HG03139 (cell line): ENCODE measurements around the gene F12.

Source experiments
- ATAC-seq: cut with Tn5 transposase; IDR thresholded peaks from one replicate; pipeline ENCODE4 v1.9.1; 2021; ENCODE audit not compliant: unreplicated experiment

The F12 gene

DNA sequence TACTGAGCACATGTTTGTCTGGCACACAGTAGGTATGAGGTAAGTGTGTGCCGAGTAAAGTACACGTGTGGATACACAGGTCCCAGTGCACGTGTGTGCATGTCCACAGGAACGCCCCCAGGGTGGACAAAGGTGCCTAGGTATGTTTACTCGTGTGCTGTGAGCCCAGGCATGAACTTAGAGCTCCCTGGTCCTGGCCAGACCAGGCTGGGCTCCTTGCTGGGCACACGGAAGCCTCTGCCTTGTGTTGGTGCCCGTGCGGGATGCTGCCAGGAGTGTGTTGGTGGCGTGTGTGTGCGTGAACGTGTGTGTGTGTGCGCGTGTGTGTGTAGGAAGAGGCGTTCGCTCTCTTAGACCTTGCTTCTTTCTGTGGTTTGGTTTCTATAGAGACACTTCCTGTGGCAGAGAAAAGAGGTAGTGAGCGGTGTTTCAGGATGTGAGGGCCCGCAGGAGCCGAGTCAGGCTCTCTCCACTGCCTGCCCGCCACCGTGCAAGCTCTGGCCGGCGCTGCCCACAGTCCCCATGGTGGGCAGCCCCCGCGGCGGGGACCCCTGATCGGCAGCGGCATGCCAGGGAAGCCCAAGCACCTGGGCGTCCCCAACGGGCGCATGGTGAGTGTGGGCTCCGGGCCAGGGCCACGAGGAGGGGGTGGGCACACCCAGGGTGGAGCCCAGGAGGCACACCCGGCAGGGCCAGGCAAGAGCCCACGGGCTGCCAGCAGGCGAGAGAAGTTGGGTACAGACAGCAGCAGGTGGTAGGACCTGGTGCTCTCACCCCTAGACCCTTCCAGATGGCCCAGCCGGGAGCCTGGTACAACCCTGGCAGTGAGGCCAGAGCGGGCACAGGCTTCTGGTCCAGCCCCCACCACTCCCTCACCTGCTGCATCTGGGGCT is 51.7 kb downstream of the F12 start, which contains the start of gene RGS14:
RGS14 (plus strand) TSS at position 466 of the 893 bp plus-strand sequence; CDS start at position 567, 101 bp downstream.
- peak; percentile 84 for ATAC-seq

- no peak for ATAC-seq
Observed at GRCh38 chr5:177357146-177357458, 52.3 kb downstream of the F12 start.

- no peak for ATAC-seq
Observed at GRCh38 chr5:177356746-177357145, 52.6 kb downstream of the F12 start.

- ATAC-seq = no peak
Observed at GRCh38 chr5:177355868-177356168, 53.5 kb downstream of the F12 start.

GRCh38 chr5:177355162-177355867 is 54.0 kb downstream of the F12 start:
- no peak for ATAC-seq

DNA sequence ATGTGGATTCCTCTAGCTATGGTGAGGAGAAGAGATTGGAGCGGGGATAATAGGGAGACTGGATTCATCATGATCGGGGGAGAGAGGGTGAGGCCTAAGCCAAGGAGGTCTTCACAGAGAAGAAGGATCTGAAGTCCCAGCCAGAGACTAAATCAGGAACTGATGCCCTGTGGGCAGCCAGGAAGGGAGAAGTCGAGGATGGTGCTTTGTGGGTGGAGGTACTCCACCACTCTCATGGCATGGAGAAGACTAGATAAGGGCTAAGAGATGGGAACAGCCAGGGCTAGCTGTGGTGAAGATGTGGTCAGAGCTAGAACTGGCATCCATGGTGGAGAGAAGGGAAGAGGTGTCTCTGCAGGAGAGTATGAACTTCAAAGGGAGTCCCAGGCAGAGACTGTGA is 54.7 kb downstream of the F12 start:
- no peak for ATAC-seq

- no peak for ATAC-seq
Observed at GRCh38 chr5:177354256-177354655, 55.1 kb downstream of the F12 start.

DNA sequence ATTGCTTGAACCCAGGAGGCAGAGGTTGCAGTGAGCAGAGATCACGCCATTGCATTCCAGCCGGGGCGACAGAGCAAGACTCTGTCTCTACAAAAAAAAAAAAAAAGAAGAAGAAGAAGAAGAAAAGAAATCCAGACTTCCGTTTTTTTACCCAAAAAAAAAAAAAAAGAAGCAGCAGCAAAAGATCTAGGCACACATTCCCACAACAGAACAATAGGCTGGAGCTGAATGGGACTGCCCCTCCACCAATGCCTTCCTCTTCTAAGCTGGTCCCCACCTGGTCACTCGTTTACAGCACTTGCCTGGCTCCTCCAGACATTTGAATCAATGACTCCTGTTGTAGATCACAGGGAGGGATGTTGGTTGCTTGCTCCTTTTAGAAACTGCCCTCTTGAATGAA is 56.3 kb downstream of the F12 start:
- no peak for ATAC-seq
